ENCODE data around the gene FBF1. TPM values are rescaled to one million over a fixed set of nuclear protein-coding genes. Genes with fewer than 3 reads are reported as not detected.

Gene FBF1
- total and polyA plus RNA-seq, 12 donors, result 3.1 to 87.6 (median 17.4) TPM

DNA sequence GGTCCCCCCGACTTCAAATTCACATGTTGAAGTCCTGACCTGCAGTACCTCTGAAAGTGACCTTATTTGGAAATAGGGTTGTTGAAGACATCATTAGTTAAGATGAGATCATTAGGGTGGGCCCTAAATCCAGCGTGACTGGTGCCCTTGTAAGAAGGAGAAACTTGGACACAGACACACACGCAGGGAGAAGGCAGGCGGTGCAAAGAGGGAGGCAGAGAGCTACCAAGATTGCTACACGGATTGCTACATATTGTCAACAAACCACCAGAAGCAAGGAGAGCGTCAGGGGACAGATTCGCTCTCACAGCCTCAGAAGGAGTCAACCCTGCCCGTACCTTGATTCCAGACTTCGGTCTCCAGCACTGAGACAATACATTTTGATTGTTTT is 78.9 kb downstream of the FBF1 start:
- DNase-seq, result no peak
- Histone ChIP-seq H3K36me3 (replicated peaks in 1 of 2) (no peaks in the 10 kb centered on the region), H3K4me3 (no peak overlapping the region), H3K4me1 (replicated peaks in 1 of 2) (no peaks in the 10 kb centered on the region), H3K9me3 (replicated peaks in 1 of 3) (no peaks in the 10 kb centered on the region), H3K27ac (no peak overlapping the region), H3K27me3 (no peaks in the 10 kb centered on the region)
- intact Hi-C loops (cut with DNase I), result no loop called here
- 74 to 87% (median 85%) methylated on average over 9 of the region's 9 CpGs for WGBS, 4 donors
- TF ChIP-seq POLR2A (IDR thresholded peaks at IDR 0.05), result no peak
- TF ChIP-seq, protein P1, sequence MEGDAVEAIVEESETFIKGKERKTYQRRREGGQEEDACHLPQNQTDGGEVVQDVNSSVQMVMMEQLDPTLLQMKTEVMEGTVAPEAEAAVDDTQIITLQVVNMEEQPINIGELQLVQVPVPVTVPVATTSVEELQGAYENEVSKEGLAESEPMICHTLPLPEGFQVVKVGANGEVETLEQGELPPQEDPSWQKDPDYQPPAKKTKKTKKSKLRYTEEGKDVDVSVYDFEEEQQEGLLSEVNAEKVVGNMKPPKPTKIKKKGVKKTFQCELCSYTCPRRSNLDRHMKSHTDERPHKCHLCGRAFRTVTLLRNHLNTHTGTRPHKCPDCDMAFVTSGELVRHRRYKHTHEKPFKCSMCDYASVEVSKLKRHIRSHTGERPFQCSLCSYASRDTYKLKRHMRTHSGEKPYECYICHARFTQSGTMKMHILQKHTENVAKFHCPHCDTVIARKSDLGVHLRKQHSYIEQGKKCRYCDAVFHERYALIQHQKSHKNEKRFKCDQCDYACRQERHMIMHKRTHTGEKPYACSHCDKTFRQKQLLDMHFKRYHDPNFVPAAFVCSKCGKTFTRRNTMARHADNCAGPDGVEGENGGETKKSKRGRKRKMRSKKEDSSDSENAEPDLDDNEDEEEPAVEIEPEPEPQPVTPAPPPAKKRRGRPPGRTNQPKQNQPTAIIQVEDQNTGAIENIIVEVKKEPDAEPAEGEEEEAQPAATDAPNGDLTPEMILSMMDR (IDR thresholded peaks at IDR 0.05), result no peak

Other genes starting within 250 kb of the FBF1 start
- gene ITGB4, start 219.6 kb downstream of the FBF1 start, total RNA-seq, result 1 to 10 TPM in 8 of 9 donors, under 1 TPM in 1; 1.00 to 9.4 (median 5.6) TPM
- gene ITGB4, start 219.6 kb downstream of the FBF1 start, polyA plus RNA-seq, result 10 to 100 TPM in 2 of 3 donors, 1 to 10 TPM in 1; 1.0 to 12.5 (median 12.1) TPM
- gene GALK1, start 175.8 kb downstream of the FBF1 start, total RNA-seq, result 10 to 100 TPM; 13.9 to 47.3 (median 24.7) TPM
- gene GALK1, start 175.8 kb downstream of the FBF1 start, polyA plus RNA-seq, result 10 to 100 TPM in 2 of 3 donors, 1 to 10 TPM in 1; 1.4 to 39.1 (median 37.2) TPM
- gene UNK, start 156.2 kb downstream of the FBF1 start, total RNA-seq, result 10 to 100 TPM; 15.1 to 35.5 (median 25.5) TPM
- gene UNK, start 156.2 kb downstream of the FBF1 start, polyA plus RNA-seq, result 10 to 100 TPM; 13.6 to 45.9 (median 19.0) TPM
- gene UNC13D, start 96.6 kb downstream of the FBF1 start, total RNA-seq, result 10 to 100 TPM in 7 of 9 donors, 1 to 10 TPM in 2; 3.0 to 28.1 (median 12.9) TPM
- 10 to 100 TPM in 2 of 3 donors, 1 to 10 TPM in 1; 6.6 to 47.5 (median 21.5) TPM for gene UNC13D, start 96.6 kb downstream of the FBF1 start, polyA plus RNA-seq
- gene WBP2, start 85.7 kb downstream of the FBF1 start, total RNA-seq, result 100 to 1,000 TPM in 8 of 9 donors, 10 to 100 TPM in 1; 60.4 to 292 (median 193) TPM
- 100 to 1,000 TPM; 205 to 258 (median 258) TPM for gene WBP2, start 85.7 kb downstream of the FBF1 start, polyA plus RNA-seq
- 10 to 100 TPM in 7 of 9 donors, 1 to 10 TPM in 2; 2.8 to 66.1 (median 23.4) TPM for gene TRIM47, start 62.5 kb downstream of the FBF1 start, total RNA-seq
- gene TRIM47, start 62.5 kb downstream of the FBF1 start, polyA plus RNA-seq, result 10 to 100 TPM in 2 of 3 donors, 1 to 10 TPM in 1; 6.0 to 42.5 (median 36.5) TPM
- gene TRIM65, start 44.1 kb downstream of the FBF1 start, total RNA-seq, result 10 to 100 TPM in 7 of 9 donors, 1 to 10 TPM in 2; 6.5 to 46.9 (median 18.6) TPM
- gene TRIM65, start 44.1 kb downstream of the FBF1 start, polyA plus RNA-seq, result 10 to 100 TPM in 1 of 3 donors, 1 to 10 TPM in 2; 4.1 to 16.7 (median 5.0) TPM
- gene MRPL38, start 36.2 kb downstream of the FBF1 start, total RNA-seq, result 100 to 1,000 TPM in 4 of 9 donors, 10 to 100 TPM in 5; 36.7 to 153 (median 64.2) TPM
- gene MRPL38, start 36.2 kb downstream of the FBF1 start, polyA plus RNA-seq, result 100 to 1,000 TPM in 2 of 3 donors, 10 to 100 TPM in 1; 60.3 to 214 (median 187) TPM
- gene ACOX1, start 38.1 kb upstream of the FBF1 start, total RNA-seq, result 100 to 1,000 TPM in 2 of 9 donors, 10 to 100 TPM in 7; 60.3 to 109 (median 81.6) TPM
- gene ACOX1, start 38.1 kb upstream of the FBF1 start, polyA plus RNA-seq, result 10 to 100 TPM; 28.9 to 40.3 (median 35.3) TPM
- 10 to 100 TPM; 15.3 to 27.7 (median 25.3) TPM for gene TEN1, start 38.2 kb upstream of the FBF1 start, total RNA-seq
- 10 to 100 TPM in 2 of 3 donors, 1 to 10 TPM in 1; 8.7 to 40.0 (median 33.8) TPM for gene TEN1, start 38.2 kb upstream of the FBF1 start, polyA plus RNA-seq
- 1 to 10 TPM in 5 of 9 donors, under 1 TPM in 1, not detected in 3; 0.74 to 7.9 (median 4.9) TPM for gene CDK3, start 59.8 kb upstream of the FBF1 start, total RNA-seq
- 10 to 100 TPM in 2 of 3 donors, 1 to 10 TPM in 1; 1.2 to 56.7 (median 30.0) TPM for gene CDK3, start 59.8 kb upstream of the FBF1 start, polyA plus RNA-seq
- gene EVPL, start 86.3 kb upstream of the FBF1 start, total RNA-seq, result 1 to 10 TPM in 1 of 9 donors, under 1 TPM in 6, not detected in 2; under 0.01 to 1.8 (median 0.27) TPM
- under 1 TPM; 0.02 to 0.64 (median 0.61) TPM for gene EVPL, start 86.3 kb upstream of the FBF1 start, polyA plus RNA-seq
- 100 to 1,000 TPM in 1 of 9 donors, 10 to 100 TPM in 8; 20.3 to 113 (median 42.9) TPM for gene SRP68, start 131.5 kb upstream of the FBF1 start, total RNA-seq
- 100 to 1,000 TPM in 1 of 3 donors, 10 to 100 TPM in 2; 33.1 to 129 (median 35.9) TPM for gene SRP68, start 131.5 kb upstream of the FBF1 start, polyA plus RNA-seq
- gene GALR2, start 133.7 kb upstream of the FBF1 start, total RNA-seq, result not detected
- gene GALR2, start 133.7 kb upstream of the FBF1 start, polyA plus RNA-seq, result under 1 TPM in 1 of 3 donors, not detected in 2; 0.27 TPM
- under 1 TPM in 3 of 9 donors, not detected in 6; 0.06 to 0.19 (median 0.13) TPM for gene ZACN, start 138.1 kb upstream of the FBF1 start, total RNA-seq
- 1 to 10 TPM in 2 of 3 donors, not detected in 1; 3.1 to 3.3 TPM for gene ZACN, start 138.1 kb upstream of the FBF1 start, polyA plus RNA-seq
- gene EXOC7, start 162.7 kb upstream of the FBF1 start, total RNA-seq, result 100 to 1,000 TPM in 5 of 9 donors, 10 to 100 TPM in 4; 65.7 to 145 (median 102) TPM
- 100 to 1,000 TPM in 1 of 3 donors, 10 to 100 TPM in 2; 70.0 to 115 (median 89.5) TPM for gene EXOC7, start 162.7 kb upstream of the FBF1 start, polyA plus RNA-seq
- gene FOXJ1, start 200.2 kb upstream of the FBF1 start, total RNA-seq, result under 1 TPM in 2 of 9 donors, not detected in 7; 0.06 to 0.18 TPM
- gene FOXJ1, start 200.2 kb upstream of the FBF1 start, polyA plus RNA-seq, result under 1 TPM in 1 of 3 donors, not detected in 2; 0.07 TPM

All from adrenal gland (tissue), 12 donors.